Thyroid gland (tissue), 4 donors: ENCODE data around the gene TLE4.

Experiments
- POLR2A ChIP-seq, 2 donors: fragments of 450-650 bp; IDR thresholded peaks; one replicate each; pipeline ENCODE4 v1.6.1; 2017; ENCODE audit warnings: antibody characterized with exemption in 2 of 2, mild to moderate bottlenecking in 2 of 2, moderate library complexity in 1 of 2
- TF ChIP-seq, protein P1 (sequence below), 6 experiments: fragments of 200-600 bp in 3 of 6; fragments of 450-650 bp in 3 of 6; sonication (generic) in 3 of 6; IDR thresholded peaks; one replicate each; pipeline ENCODE4 v1.5.1; 2016 to 2019; ENCODE audit warnings: antibody characterized with exemption in 6 of 6, mild to moderate bottlenecking in 2 of 6, inconsistent platforms in 1 of 6, moderate library complexity in 1 of 6

DNA sequence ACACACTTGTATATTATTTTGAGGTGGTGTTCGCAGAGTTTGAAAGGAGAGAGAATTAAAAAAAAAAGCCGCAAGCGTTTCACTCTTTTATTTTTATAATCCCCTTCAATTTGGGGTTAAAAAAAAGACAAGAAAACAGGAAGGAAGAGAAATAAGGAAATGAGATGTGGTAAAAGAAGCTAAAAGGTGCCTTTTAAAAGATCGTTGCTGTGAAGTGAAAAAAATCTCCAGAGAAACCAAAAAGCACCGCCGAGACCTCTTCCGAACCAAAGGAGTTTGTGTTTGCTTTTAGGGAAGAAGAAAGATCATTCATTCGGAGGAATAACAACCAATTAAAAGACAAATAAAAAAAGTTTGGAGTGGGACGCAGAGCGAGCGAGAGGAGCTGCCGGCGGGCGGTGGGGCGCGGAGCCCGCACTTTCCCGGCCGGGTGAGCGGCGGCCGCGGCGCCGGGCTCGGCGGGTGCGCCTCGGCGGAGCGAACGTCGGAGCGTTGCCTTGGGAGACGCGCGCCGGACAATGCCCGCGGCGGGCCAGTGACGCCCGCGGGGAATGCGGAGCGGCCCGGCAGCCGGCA is 355 bp downstream of the TLE4 start:
- TF ChIP-seq, protein P1, sequence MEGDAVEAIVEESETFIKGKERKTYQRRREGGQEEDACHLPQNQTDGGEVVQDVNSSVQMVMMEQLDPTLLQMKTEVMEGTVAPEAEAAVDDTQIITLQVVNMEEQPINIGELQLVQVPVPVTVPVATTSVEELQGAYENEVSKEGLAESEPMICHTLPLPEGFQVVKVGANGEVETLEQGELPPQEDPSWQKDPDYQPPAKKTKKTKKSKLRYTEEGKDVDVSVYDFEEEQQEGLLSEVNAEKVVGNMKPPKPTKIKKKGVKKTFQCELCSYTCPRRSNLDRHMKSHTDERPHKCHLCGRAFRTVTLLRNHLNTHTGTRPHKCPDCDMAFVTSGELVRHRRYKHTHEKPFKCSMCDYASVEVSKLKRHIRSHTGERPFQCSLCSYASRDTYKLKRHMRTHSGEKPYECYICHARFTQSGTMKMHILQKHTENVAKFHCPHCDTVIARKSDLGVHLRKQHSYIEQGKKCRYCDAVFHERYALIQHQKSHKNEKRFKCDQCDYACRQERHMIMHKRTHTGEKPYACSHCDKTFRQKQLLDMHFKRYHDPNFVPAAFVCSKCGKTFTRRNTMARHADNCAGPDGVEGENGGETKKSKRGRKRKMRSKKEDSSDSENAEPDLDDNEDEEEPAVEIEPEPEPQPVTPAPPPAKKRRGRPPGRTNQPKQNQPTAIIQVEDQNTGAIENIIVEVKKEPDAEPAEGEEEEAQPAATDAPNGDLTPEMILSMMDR (IDR thresholded peaks at IDR 0.05) = no peak
- no peak for TF ChIP-seq POLR2A (IDR thresholded peaks at IDR 0.05)
